Natural killer cell treated with Interleukin-12 subunit alpha and Interleukin-12 subunit beta and Interleukin-15 and Interleukin-18, amount 100 ng/mL, for 72 hours (primary cell): ENCODE data around the gene RABL3. TPM values are rescaled to one million over a fixed set of nuclear protein-coding genes. Genes with fewer than 3 reads are reported as not detected.
"Not testable (repeated sequence)": the region's sequence is repeated elsewhere in the genome, so short reads cannot be mapped to it uniquely, and the experiment has no call there.

Experiments used
- ATAC-seq, 2 donors: fragments of 150-1000 bp; cut with Tn5 transposase in 1 of 2; sonication (Bioruptor Pico), chemical (Tn5 transposase) in 1 of 2; 2 replicates each; pipeline ENCODE4 v1.10.0; 2021
- DNase-seq: peaks from one replicate; pipeline ENCODE4 v3.0.0; 2022; ENCODE audit warnings: low spot score
- H3K27ac Mint-ChIP-seq, 2 donors: 1 replicate in 1 of 2; 2 replicates in 1 of 2; pipeline ENCODE4 v1.8.0; 2022; ENCODE audit warnings: mixed read lengths in 2 of 2, mild to moderate bottlenecking in 1 of 2, moderate library complexity in 1 of 2
- H3K27me3 Mint-ChIP-seq, 2 donors: 1 replicate in 1 of 2; 2 replicates in 1 of 2; pipeline ENCODE4 v1.8.0; 2022; ENCODE audit warnings: mixed read lengths in 2 of 2
- H3K36me3 Mint-ChIP-seq: one replicate; pipeline ENCODE4 v1.8.0; 2022; ENCODE audit warnings: mixed read lengths
- H3K4me1 Mint-ChIP-seq, 2 donors: 1 replicate in 1 of 2; 2 replicates in 1 of 2; pipeline ENCODE4 v1.8.0; 2022; ENCODE audit warnings: low read depth in 2 of 2, mixed read lengths in 2 of 2, mild to moderate bottlenecking in 1 of 2
- H3K4me3 Mint-ChIP-seq: one replicate; pipeline ENCODE4 v1.8.0; 2022; ENCODE audit warnings: mixed read lengths
- H3K9me3 Mint-ChIP-seq: 2 replicates; pipeline ENCODE4 v1.8.0; 2022; ENCODE audit warnings: mixed read lengths
- total RNA-seq, 2 donors: library from RNA; stranded (reverse); gene quantifications; one replicate each; pipeline ENCODE4 v1.2.3, GENCODE V29; 2022

RABL3 gene
- total RNA-seq, 2 donors from 2014 or later = 19.5 to 25.3 TPM

- Mint-ChIP-seq H3K4me3 (no peak overlapping the region), H3K4me1 (peaks cover 0 to 6% of the 10 kb centered on the region in 2 donors), H3K27me3 (peaks cover 10 to 15% of the 10 kb centered on the region in 2 donors), H3K9me3 (peaks cover 2% of the 10 kb centered on the region), H3K36me3 (peaks cover 6% of the 10 kb centered on the region), H3K27ac (no peak overlapping the region)
- DNase-seq (no peak), ATAC-seq (no peak)
Observed at GRCh38 chr3:120640231-120640630, 102.1 kb downstream of the RABL3 start.

- not testable (repeated sequence) for H3K27ac Mint-ChIP-seq, H3K4me3 Mint-ChIP-seq, ATAC-seq, H3K4me1 Mint-ChIP-seq, H3K36me3 Mint-ChIP-seq, DNase-seq, H3K9me3 Mint-ChIP-seq
- peaks cover 8 to 15% of the 10 kb centered on the region in 2 donors for H3K27me3 Mint-ChIP-seq
Observed at GRCh38 chr3:120638820-120639219, 103.5 kb downstream of the RABL3 start.

GRCh38 chr3:120637851-120638559, 104.3 kb downstream of the RABL3 start:
- H3K4me3 Mint-ChIP-seq = no peak overlapping the region
- peaks cover 6% of the 10 kb centered on the region for H3K36me3 Mint-ChIP-seq
- H3K9me3 Mint-ChIP-seq = peaks cover 2% of the 10 kb centered on the region
- peaks cover 0 to 6% of the 10 kb centered on the region in 2 donors for H3K4me1 Mint-ChIP-seq
- DNase-seq = no peak
- no peak for ATAC-seq
- no peak overlapping the region for H3K27ac Mint-ChIP-seq
- peaks cover 8 to 15% of the 10 kb centered on the region in 2 donors for H3K27me3 Mint-ChIP-seq

- peaks cover 2% of the 10 kb centered on the region for H3K9me3 Mint-ChIP-seq
- DNase-seq (no peak), ATAC-seq (no peak)
- H3K27ac Mint-ChIP-seq = no peak overlapping the region
- H3K36me3 Mint-ChIP-seq = peaks cover 6% of the 10 kb centered on the region
- peaks cover 0 to 6% of the 10 kb centered on the region in 2 donors for H3K4me1 Mint-ChIP-seq
- no peak overlapping the region for H3K4me3 Mint-ChIP-seq
- peaks cover 8 to 15% of the 10 kb centered on the region in 2 donors for H3K27me3 Mint-ChIP-seq
Observed at GRCh38 chr3:120636795-120637401, 105.4 kb downstream of the RABL3 start.

Other genes starting within 250 kb of the RABL3 start
- gene NDUFB4, start 146.2 kb downstream of the RABL3 start, total RNA-seq = 100 to 1,000 TPM in 1 of 2 donors, 10 to 100 TPM in 1; 54.4 to 102 TPM
- gene HGD, start 60.3 kb downstream of the RABL3 start, total RNA-seq = 1 to 10 TPM in 1 of 2 donors, under 1 TPM in 1; 1.00 to 1.8 TPM
- 10 to 100 TPM; 18.6 to 19.9 TPM for gene GTF2E1, start 228 bp upstream of the RABL3 start, total RNA-seq
- not detected for gene STXBP5L, start 165.7 kb upstream of the RABL3 start, total RNA-seq